Upper lobe of left lung (tissue), 4 donors: ENCODE results near the gene RAET1E.

Source experiments
- EP300 ChIP-seq, 4 donors: sonication (generic); formaldehyde crosslinking; IDR thresholded peaks; one replicate each; pipeline ENCODE4 v1.5.1; 2017; ENCODE audit warnings: antibody characterized with exemption in 4 of 4, control low read depth in 2 of 4
- POLR2A ChIP-seq, 4 donors: fragments of 450-650 bp; IDR thresholded peaks; one replicate each; pipeline ENCODE4 v1.5.1; 2016 to 2017; ENCODE audit warnings: antibody characterized with exemption in 4 of 4, mild to moderate bottlenecking in 2 of 4
- POLR2AphosphoS5 ChIP-seq, 2 donors: sonication (generic); formaldehyde crosslinking; IDR thresholded peaks; one replicate each; pipeline ENCODE4 v1.5.1; 2017; ENCODE audit warnings: antibody characterized with exemption in 2 of 2
- TF ChIP-seq, protein P1 (sequence below), 6 experiments: fragments of 450-650 bp in 4 of 6; fragments of 200-600 bp in 2 of 6; sonication (generic) in 2 of 6; IDR thresholded peaks; one replicate each; pipeline ENCODE4 v1.5.1; 2016 to 2019; ENCODE audit warnings: antibody characterized with exemption in 6 of 6

DNA sequence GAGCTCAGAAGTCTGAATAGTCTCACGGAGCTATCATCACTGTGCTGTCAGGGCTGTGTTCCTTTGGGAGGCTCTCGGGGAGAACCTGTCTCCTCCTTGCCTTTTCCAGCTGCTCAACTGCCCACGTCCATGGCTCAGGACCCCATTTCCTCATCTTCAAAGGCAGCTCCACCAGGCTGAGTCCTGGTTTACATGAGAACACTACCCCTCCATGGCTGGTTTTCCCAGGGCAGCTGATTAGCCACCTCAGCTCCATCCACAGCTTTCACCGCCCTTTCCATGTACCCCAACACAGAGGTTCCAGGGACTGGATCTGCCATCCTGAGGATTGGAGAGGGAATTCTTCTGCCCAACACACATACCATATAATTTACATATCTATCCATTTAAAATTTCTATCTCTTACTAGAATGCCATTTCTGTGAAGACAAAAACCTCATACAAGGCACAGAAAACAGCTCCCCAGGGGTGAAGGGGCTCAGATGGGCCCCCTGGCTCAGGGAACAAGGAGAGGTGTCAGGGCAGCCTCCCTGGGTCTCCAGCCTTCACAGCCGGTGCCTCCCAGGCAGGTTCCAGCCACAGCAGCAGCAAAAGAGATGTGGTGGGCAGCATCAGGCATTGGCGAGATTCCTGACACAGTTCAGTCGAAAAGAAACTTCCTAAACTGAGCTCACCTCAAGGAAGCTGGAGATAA lies 2.2 kb upstream of the RAET1E start:
- TF ChIP-seq, protein P1, sequence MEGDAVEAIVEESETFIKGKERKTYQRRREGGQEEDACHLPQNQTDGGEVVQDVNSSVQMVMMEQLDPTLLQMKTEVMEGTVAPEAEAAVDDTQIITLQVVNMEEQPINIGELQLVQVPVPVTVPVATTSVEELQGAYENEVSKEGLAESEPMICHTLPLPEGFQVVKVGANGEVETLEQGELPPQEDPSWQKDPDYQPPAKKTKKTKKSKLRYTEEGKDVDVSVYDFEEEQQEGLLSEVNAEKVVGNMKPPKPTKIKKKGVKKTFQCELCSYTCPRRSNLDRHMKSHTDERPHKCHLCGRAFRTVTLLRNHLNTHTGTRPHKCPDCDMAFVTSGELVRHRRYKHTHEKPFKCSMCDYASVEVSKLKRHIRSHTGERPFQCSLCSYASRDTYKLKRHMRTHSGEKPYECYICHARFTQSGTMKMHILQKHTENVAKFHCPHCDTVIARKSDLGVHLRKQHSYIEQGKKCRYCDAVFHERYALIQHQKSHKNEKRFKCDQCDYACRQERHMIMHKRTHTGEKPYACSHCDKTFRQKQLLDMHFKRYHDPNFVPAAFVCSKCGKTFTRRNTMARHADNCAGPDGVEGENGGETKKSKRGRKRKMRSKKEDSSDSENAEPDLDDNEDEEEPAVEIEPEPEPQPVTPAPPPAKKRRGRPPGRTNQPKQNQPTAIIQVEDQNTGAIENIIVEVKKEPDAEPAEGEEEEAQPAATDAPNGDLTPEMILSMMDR (IDR thresholded peaks at IDR 0.05): no peak
- TF ChIP-seq POLR2AphosphoS5 (IDR thresholded peaks at IDR 0.05) (no peak), POLR2A (IDR thresholded peaks at IDR 0.05) (no peak), EP300 (IDR thresholded peaks at IDR 0.05) (no peak)
